ENCODE data around the gene ATRNL1.

Gene ATRNL1

GRCh38 chr10:115915429-115915828, 822.3 kb downstream of the ATRNL1 start:
- DNase-seq = no peak

GRCh38 chr10:115918812-115919211, 825.6 kb downstream of the ATRNL1 start:
- no peak for DNase-seq

- no peak for DNase-seq
Measured at GRCh38 chr10:115921795-115922194, 828.6 kb downstream of the ATRNL1 start.

GRCh38 chr10:115931309-115931708, 838.1 kb downstream of the ATRNL1 start:
- DNase-seq = no peak

GRCh38 chr10:115932099-115932498, 838.9 kb downstream of the ATRNL1 start:
- DNase-seq = no peak

- DNase-seq = no peak
Measured at GRCh38 chr10:115933098-115933497, 839.9 kb downstream of the ATRNL1 start.

GRCh38 chr10:115935731-115936130, 842.6 kb downstream of the ATRNL1 start:
- DNase-seq = no peak

GRCh38 chr10:115936926-115937767, 844.0 kb downstream of the ATRNL1 start:
- DNase-seq = no peak

GRCh38 chr10:115937768-115938056, 844.5 kb downstream of the ATRNL1 start:
- no peak for DNase-seq

GRCh38 chr10:115939101-115939854, 846.1 kb downstream of the ATRNL1 start:
- no peak for DNase-seq

- DNase-seq = no peak
Measured at GRCh38 chr10:115941361-115941771, 848.2 kb downstream of the ATRNL1 start.

GRCh38 chr10:115942101-115942500, 848.9 kb downstream of the ATRNL1 start:
- DNase-seq = no peak

- no peak for DNase-seq
Measured at GRCh38 chr10:115944538-115944937, 851.4 kb downstream of the ATRNL1 start.

GRCh38 chr10:115945701-115946445, 852.7 kb downstream of the ATRNL1 start:
- DNase-seq = no peak

- DNase-seq = no peak
Measured at GRCh38 chr10:115947104-115947503, 853.9 kb downstream of the ATRNL1 start.

- no peak for DNase-seq
Measured at GRCh38 chr10:115948465-115948864, 855.3 kb downstream of the ATRNL1 start.

GRCh38 chr10:115949282-115949844, 856.2 kb downstream of the ATRNL1 start:
- DNase-seq = no peak

GRCh38 chr10:115950320-115950719, 857.2 kb downstream of the ATRNL1 start:
- DNase-seq = no peak

- no peak for DNase-seq
Measured at GRCh38 chr10:115951242-115951641, 858.1 kb downstream of the ATRNL1 start.

GRCh38 chr10:115953281-115953680, 860.1 kb downstream of the ATRNL1 start:
- DNase-seq = no peak

- no peak for DNase-seq
Measured at GRCh38 chr10:115953968-115954367, 860.8 kb downstream of the ATRNL1 start.

GRCh38 chr10:115956225-115957011, 863.3 kb downstream of the ATRNL1 start:
- no peak for DNase-seq

Measured in activated naive CD4-positive, alpha-beta T cell (primary cell).